Fibroblast of lung (primary cell): Measurements from ENCODE around the gene SUGCT. TPM values are rescaled to one million over a fixed set of nuclear protein-coding genes. Genes with fewer than 3 reads are reported as not detected.

Experiments used
- DNase-seq, 2 donors: peaks; one replicate each; pipeline versions ENCODE4 v3.0.0 to v3.0.0-alpha.2; 2010; ENCODE audit warnings: low read depth in 2 of 2
- H2AFZ ChIP-seq: 2 replicates; pipeline ENCODE4 v1.5.1; 2012; ENCODE audit warnings: low read length, control low read depth, inconsistent platforms
- H3K27ac ChIP-seq: 2 replicates; pipeline ENCODE4 v1.5.1; 2011; ENCODE audit warnings: low read length, control low read depth; ENCODE audit not compliant: insufficient read depth
- H3K27me3 ChIP-seq: 2 replicates; pipeline ENCODE4 v1.5.1; 2011; ENCODE audit warnings: mild to moderate bottlenecking, low read length; ENCODE audit not compliant: control insufficient read depth, insufficient read depth
- H3K36me3 ChIP-seq: 2 replicates; pipeline ENCODE4 v1.5.1; 2011; ENCODE audit warnings: low read length; ENCODE audit not compliant: control insufficient read depth, insufficient read depth
- H3K4me1 ChIP-seq: 2 replicates; pipeline ENCODE4 v1.5.1; 2011; ENCODE audit warnings: low read length; ENCODE audit not compliant: control insufficient read depth, insufficient read depth; ENCODE audit errors: extremely low read depth
- H3K4me2 ChIP-seq: 2 replicates; pipeline ENCODE4 v1.5.1; 2011; ENCODE audit warnings: low read length, control low read depth; ENCODE audit not compliant: insufficient read depth; ENCODE audit errors: extremely low read depth
- H3K4me3 ChIP-seq, 4 experiments: fragments of 200-600 bp in 1 of 4; sonication (generic) in 1 of 4; replicated peaks in 1 of 4; 2 replicates each; pipeline ENCODE4 v1.5.1; 2011 to 2016; ENCODE audit warnings: low read length in 4 of 4, low read depth in 3 of 4, mild to moderate bottlenecking in 3 of 4, control low read depth in 2 of 4, inconsistent platforms in 1 of 4, mixed read lengths in 1 of 4; ENCODE audit not compliant: insufficient read depth in 1 of 4; ENCODE audit errors: control extremely low read depth in 1 of 4
- H3K79me2 ChIP-seq: 2 replicates; pipeline ENCODE4 v1.5.1; 2012; ENCODE audit warnings: mild to moderate bottlenecking, low read length, inconsistent platforms; ENCODE audit not compliant: control insufficient read depth, insufficient read depth
- H3K9ac ChIP-seq: 2 replicates; pipeline ENCODE4 v1.5.1; 2011; ENCODE audit warnings: mild to moderate bottlenecking, low read length, control low read depth; ENCODE audit not compliant: insufficient read depth
- H3K9me3 ChIP-seq: 2 replicates; pipeline ENCODE4 v1.5.1; 2012; ENCODE audit warnings: low read depth, low read length; ENCODE audit not compliant: control insufficient read depth, insufficient read depth
- H4K20me1 ChIP-seq: 2 replicates; pipeline ENCODE4 v1.5.1; 2011; ENCODE audit warnings: low read length; ENCODE audit not compliant: control insufficient read depth, insufficient read depth; ENCODE audit errors: extremely low read depth
- CTCF ChIP-seq, 2 donors: IDR thresholded peaks in 1 of 2; conservative IDR thresholded peaks in 1 of 2; 1 replicate in 1 of 2; 2 replicates in 1 of 2; pipeline ENCODE4 v1.5.1; 2011 to 2012; ENCODE audit warnings: low read length in 2 of 2, control low read depth in 1 of 2, inconsistent platforms in 1 of 2, low read depth in 1 of 2, mild to moderate bottlenecking in 1 of 2
- EZH2 ChIP-seq: IDR thresholded peaks from 2 replicates; pipeline ENCODE4 v1.5.1; 2012; ENCODE audit warnings: low read length, control low read depth, mild to moderate bottlenecking; ENCODE audit errors: missing control alignments
- polyA plus RNA-seq, 2 donors: library from polyadenylated mRNA; depleted of rRNA in 1 of 2; stranded (reverse) in 1 of 2; unstranded in 1 of 2; fragments of >200 nt; gene quantifications; 2 replicates each; pipeline ENCODE4 v1.2.1, GENCODE V29; 2011 to 2012; ENCODE audit warnings: missing spikeins in 1 of 2
- total RNA-seq: library from RNA; depleted of rRNA; stranded (reverse); fragments of >200 nt; gene quantifications from 2 replicates; pipeline ENCODE4 v1.2.1, GENCODE V29; 2014

The SUGCT gene
- total and polyA plus RNA-seq, 2 donors (not counting 1 experiment from before 2014, with no cell fraction given), result 8.4 to 16.5 TPM

GRCh38 chr7:40093631-40094350, 41.0 kb upstream of the SUGCT start:
- DNase-seq, result no peak
- TF ChIP-seq EZH2 (no peak), CTCF (conservative IDR thresholded peaks at IDR 0.05 in 1 of 2, IDR thresholded peaks at IDR 0.05 in 1 of 2; ENCODE audit: low read depth in 1 of 2, low read length in 2 of 2) (no peak)
- Histone ChIP-seq H3K9me3 (no peaks in the 10 kb centered on the region), H3K27ac (no peak overlapping the region), H3K9ac (no peak overlapping the region), H4K20me1 (no peaks in the 10 kb centered on the region), H2AFZ (no peak overlapping the region), H3K4me1 (no peaks in the 10 kb centered on the region), H3K36me3 (peaks cover 9% of the 10 kb centered on the region), H3K79me2 (no peaks in the 10 kb centered on the region), H3K27me3 (no peaks in the 10 kb centered on the region), H3K4me2 (no peak overlapping the region), H3K4me3 (no peak overlapping the region)

- no peak overlapping the region for H3K4me2 ChIP-seq
- no peak overlapping the region for H3K27ac ChIP-seq
- no peak for DNase-seq
- H3K36me3 ChIP-seq, result peaks cover 9% of the 10 kb centered on the region
- no peaks in the 10 kb centered on the region for H4K20me1 ChIP-seq
- no peak overlapping the region for H2AFZ ChIP-seq
- H3K79me2 ChIP-seq, result no peaks in the 10 kb centered on the region
- H3K4me3 ChIP-seq, result no peak overlapping the region
- no peak overlapping the region for H3K9ac ChIP-seq
- no peaks in the 10 kb centered on the region for H3K27me3 ChIP-seq
- H3K4me1 ChIP-seq, result no peaks in the 10 kb centered on the region
- H3K9me3 ChIP-seq, result no peaks in the 10 kb centered on the region
- TF ChIP-seq CTCF (conservative IDR thresholded peaks at IDR 0.05 in 1 of 2, IDR thresholded peaks at IDR 0.05 in 1 of 2; ENCODE audit: low read depth in 1 of 2, low read length in 2 of 2) (no peak), EZH2 (no peak)
Observed at GRCh38 chr7:40095230-40095629, 39.6 kb upstream of the SUGCT start.

- Histone ChIP-seq H3K36me3 (peaks cover 9% of the 10 kb centered on the region), H3K9me3 (no peaks in the 10 kb centered on the region), H3K4me2 (no peak overlapping the region), H3K9ac (no peak overlapping the region), H4K20me1 (no peaks in the 10 kb centered on the region), H3K27me3 (no peaks in the 10 kb centered on the region), H3K4me1 (no peaks in the 10 kb centered on the region), H3K27ac (no peak overlapping the region), H3K4me3 (no peak overlapping the region), H2AFZ (no peak overlapping the region), H3K79me2 (no peaks in the 10 kb centered on the region)
- DNase-seq, result no peak
- no peak for TF ChIP-seq EZH2
- TF ChIP-seq CTCF (conservative IDR thresholded peaks at IDR 0.05 in 1 of 2, IDR thresholded peaks at IDR 0.05 in 1 of 2; ENCODE audit: low read depth in 1 of 2, low read length in 2 of 2), result no peak
Observed at GRCh38 chr7:40095695-40096327, 39.0 kb upstream of the SUGCT start.
